ELR (cell line): ENCODE measurements around the gene GINM1.

Source experiments
- DNase-seq: peaks from one replicate; pipeline ENCODE4 v3.0.0-alpha.2; 2015; ENCODE audit warnings: low read depth

Gene GINM1

GRCh38 chr6:149593408-149593807, 27.2 kb downstream of the GINM1 start:
- no peak for DNase-seq

- no peak for DNase-seq
These were observed 34.3 kb downstream of the GINM1 start for GRCh38 chr6:149600508-149600907.

- no peak for DNase-seq
These were observed 42.3 kb downstream of the GINM1 start for GRCh38 chr6:149608381-149608982.

GRCh38 chr6:149614337-149614736, 48.2 kb downstream of the GINM1 start:
- peak; percentile 23 for DNase-seq

GRCh38 chr6:149615805-149616204, 49.6 kb downstream of the GINM1 start:
- DNase-seq, result no peak

GRCh38 chr6:149627672-149628071, 61.5 kb downstream of the GINM1 start:
- no peak for DNase-seq

GRCh38 chr6:149628875-149629510, 62.8 kb downstream of the GINM1 start:
- DNase-seq, result no peak

- no peak for DNase-seq
These were observed 68.1 kb downstream of the GINM1 start for GRCh38 chr6:149634315-149634714.

GRCh38 chr6:149636124-149636523, 69.9 kb downstream of the GINM1 start:
- peak; percentile 73 for DNase-seq
